CD4-positive, alpha-beta T cell (primary cell): ENCODE measurements around the gene RPN2. TPM values are rescaled to one million over a fixed set of nuclear protein-coding genes. Genes with fewer than 3 reads are reported as not detected.

Experiments
- ATAC-seq: fragments of 200-7000 bp; cut with Tn5 transposase; one replicate; pipeline ENCODE4 v1.10.0; 2022; ENCODE audit warnings: mild to moderate bottlenecking; ENCODE audit not compliant: poor library complexity
- CTCF ChIA-PET: fragments of 350-600 bp; sonication (Branson Sonifier 250); formaldehyde crosslinking; loops from one replicate; lab custom pipeline; 2021; ENCODE audit warnings: antibody characterized with exemption, inconsistent platforms; lab: Charles Lee
- POLR2A ChIA-PET: fragments of 350-600 bp; sonication (Branson Sonifier 250); formaldehyde crosslinking; loops from one replicate; lab custom pipeline; 2021; ENCODE audit warnings: antibody characterized with exemption, inconsistent platforms; lab: Charles Lee
- DNase-seq, 14 experiments: peaks; one replicate each; pipeline ENCODE4 v3.0.0-alpha.2; 2013 to 2020; ENCODE audit warnings: mixed read lengths in 2 of 14
- H3K27ac ChIP-seq, 2 donors: one replicate each; pipeline versions ENCODE4 v1.5.1 to v1.7.0; 2013; ENCODE audit warnings: low read length in 2 of 2, low read depth in 1 of 2, mild to moderate bottlenecking in 1 of 2
- H3K27me3 ChIP-seq, 2 experiments: 1 replicate in 1 of 2; 2 replicates in 1 of 2; pipeline versions ENCODE4 v1.6.1 to v1.7.0; 2013; ENCODE audit warnings: low read length in 2 of 2, control low read depth in 1 of 2, mild to moderate bottlenecking in 1 of 2, moderate library complexity in 1 of 2; ENCODE audit not compliant: insufficient read depth in 2 of 2, control insufficient read depth in 1 of 2
- H3K36me3 ChIP-seq: one replicate; pipeline ENCODE4 v1.6.1; 2013; ENCODE audit warnings: low read length, control low read depth; ENCODE audit not compliant: insufficient read depth
- H3K4me1 ChIP-seq: one replicate; pipeline ENCODE4 v1.6.1; 2013; ENCODE audit warnings: low read length, control low read depth; ENCODE audit not compliant: insufficient read depth
- H3K4me3 ChIP-seq: one replicate; pipeline ENCODE4 v1.5.1; 2013; ENCODE audit warnings: mild to moderate bottlenecking, low read length, moderate library complexity
- H3K9me3 ChIP-seq, 2 experiments: 1 replicate in 1 of 2; 2 replicates in 1 of 2; pipeline versions ENCODE4 v1.6.1 to v1.7.0; 2013; ENCODE audit warnings: low read length in 2 of 2, mild to moderate bottlenecking in 2 of 2, control low read depth in 1 of 2, moderate library complexity in 1 of 2; ENCODE audit not compliant: control insufficient read depth in 1 of 2, insufficient read depth in 1 of 2
- H3K27ac Mint-ChIP-seq: one replicate; pipeline ENCODE4 v1.8.0; 2020; ENCODE audit warnings: mixed read lengths
- H3K27me3 Mint-ChIP-seq: one replicate; pipeline ENCODE4 v1.8.0; 2021; ENCODE audit warnings: mixed read lengths
- H3K36me3 Mint-ChIP-seq: one replicate; pipeline ENCODE4 v1.8.0; 2021; ENCODE audit warnings: low read depth, mixed read lengths
- H3K4me1 Mint-ChIP-seq: one replicate; pipeline ENCODE4 v1.8.0; 2021; ENCODE audit warnings: low read depth, mixed read lengths
- H3K4me3 Mint-ChIP-seq: one replicate; pipeline ENCODE4 v1.8.0; 2020; ENCODE audit warnings: mild to moderate bottlenecking, mixed read lengths
- H3K9me3 Mint-ChIP-seq: one replicate; pipeline ENCODE4 v1.8.0; 2020; ENCODE audit warnings: mixed read lengths
- intact Hi-C, 2 experiments: fragments of 100-400 bp; cut with DNase I in 1 of 2; cut with micrococcal nuclease in 1 of 2; formaldehyde crosslinking; loops; one replicate each; pipeline versions ENCODE4 v1.15.1 to v1.9.0; 2023 to 2025; cut with DNase I, micrococcal nuclease
- total RNA-seq, 174 experiments: library from RNA in 2 of 174; stranded (reverse) in 2 of 174; gene quantifications; one replicate each; pipeline ENCODE4 v1.2.3 and lab custom pipeline; 2021 to 2026
- TF ChIP-seq, protein P1 (sequence below): fragments of 200-600 bp; IDR thresholded peaks from one replicate; pipeline ENCODE4 v1.8.0; 2022; ENCODE audit warnings: antibody characterized with exemption, mild to moderate bottlenecking

Gene RPN2
- total RNA-seq, 2 experiments from 2014 or later, result 62.8 to 65.8 TPM

DNA sequence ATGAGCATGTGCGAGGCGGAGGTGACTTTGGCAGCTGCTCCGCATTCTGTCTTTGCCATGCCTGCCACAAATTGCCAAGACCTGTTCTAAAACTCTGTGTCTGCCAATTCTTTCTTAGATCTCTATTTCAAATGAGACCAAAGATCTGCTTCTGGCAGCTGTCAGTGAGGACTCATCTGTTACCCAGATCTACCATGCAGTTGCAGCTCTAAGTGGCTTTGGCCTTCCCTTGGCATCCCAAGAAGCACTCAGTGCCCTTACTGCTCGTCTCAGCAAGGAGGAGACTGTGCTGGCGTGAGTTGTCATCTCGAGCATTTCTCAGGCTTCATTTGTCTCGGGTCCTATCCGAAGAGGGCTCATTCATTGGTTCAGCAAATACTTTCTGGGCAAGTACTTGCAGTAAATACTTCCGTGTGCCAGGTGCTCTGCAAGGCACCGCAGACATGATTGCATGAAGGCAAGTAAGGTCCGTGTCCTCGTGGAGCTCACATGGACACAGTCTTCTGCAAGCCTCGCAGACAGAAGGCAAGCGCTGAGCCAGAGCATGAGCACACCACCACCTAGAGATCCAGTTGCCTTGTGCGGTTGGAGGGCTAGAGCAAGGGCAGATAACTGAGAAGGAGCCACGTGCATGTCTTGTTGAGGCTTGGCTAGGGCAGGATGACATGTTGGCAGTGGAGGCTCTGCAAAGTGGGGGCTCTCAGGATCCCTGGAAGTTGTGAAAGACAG lies 20.0 kb downstream of the RPN2 start:
- H3K4me3 ChIP-seq, result no peak overlapping the region
- Mint-ChIP-seq H3K9me3 (no peaks in the 10 kb centered on the region), H3K27ac (no peak overlapping the region), H3K4me3 (no peak overlapping the region), H3K27me3 (no peaks in the 10 kb centered on the region), H3K4me1 (peaks cover 47% of the 10 kb centered on the region), H3K36me3 (peaks cover 80% of the 10 kb centered on the region)
- ChIA-PET CTCF (no interaction called here), POLR2A (no interaction called here)
- TF ChIP-seq, protein P1, sequence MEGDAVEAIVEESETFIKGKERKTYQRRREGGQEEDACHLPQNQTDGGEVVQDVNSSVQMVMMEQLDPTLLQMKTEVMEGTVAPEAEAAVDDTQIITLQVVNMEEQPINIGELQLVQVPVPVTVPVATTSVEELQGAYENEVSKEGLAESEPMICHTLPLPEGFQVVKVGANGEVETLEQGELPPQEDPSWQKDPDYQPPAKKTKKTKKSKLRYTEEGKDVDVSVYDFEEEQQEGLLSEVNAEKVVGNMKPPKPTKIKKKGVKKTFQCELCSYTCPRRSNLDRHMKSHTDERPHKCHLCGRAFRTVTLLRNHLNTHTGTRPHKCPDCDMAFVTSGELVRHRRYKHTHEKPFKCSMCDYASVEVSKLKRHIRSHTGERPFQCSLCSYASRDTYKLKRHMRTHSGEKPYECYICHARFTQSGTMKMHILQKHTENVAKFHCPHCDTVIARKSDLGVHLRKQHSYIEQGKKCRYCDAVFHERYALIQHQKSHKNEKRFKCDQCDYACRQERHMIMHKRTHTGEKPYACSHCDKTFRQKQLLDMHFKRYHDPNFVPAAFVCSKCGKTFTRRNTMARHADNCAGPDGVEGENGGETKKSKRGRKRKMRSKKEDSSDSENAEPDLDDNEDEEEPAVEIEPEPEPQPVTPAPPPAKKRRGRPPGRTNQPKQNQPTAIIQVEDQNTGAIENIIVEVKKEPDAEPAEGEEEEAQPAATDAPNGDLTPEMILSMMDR, result no peak
- H3K4me1 ChIP-seq, result peaks cover 28% of the 10 kb centered on the region
- intact Hi-C loops, result loop anchor here in 1 of 2 experiments (5.0 kb wide), 1 partner anchor 88 kb away; the partner anchor contains the start of gene MANBAL
- peaks cover 73% of the 10 kb centered on the region for H3K36me3 ChIP-seq
- no peak overlapping the region for H3K27ac ChIP-seq
- no peaks in the 10 kb centered on the region for H3K27me3 ChIP-seq
- H3K9me3 ChIP-seq, result no peaks in the 10 kb centered on the region
- no peak for DNase-seq
- no peak for ATAC-seq

- H3K9me3 Mint-ChIP-seq, result no peaks in the 10 kb centered on the region
- H3K4me1 Mint-ChIP-seq, result peaks cover 34% of the 10 kb centered on the region
- ATAC-seq, result no peak
- Histone ChIP-seq H3K4me1 (peaks cover 15% of the 10 kb centered on the region), H3K4me3 (no peak overlapping the region), H3K27me3 (no peaks in the 10 kb centered on the region), H3K36me3 (peaks cover 86% of the 10 kb centered on the region), H3K9me3 (no peaks in the 10 kb centered on the region), H3K27ac (no peak overlapping the region)
- H3K4me3 Mint-ChIP-seq, result no peak overlapping the region
- H3K36me3 Mint-ChIP-seq, result peaks cover 86% of the 10 kb centered on the region
- TF ChIP-seq, protein P1, result no peak
- no peak for DNase-seq
- CTCF ChIA-PET, result interaction anchor here (0.6 to 1.6 kb wide), 2 partner anchors 10 to 22 kb away, joined by 3 read pairs; no protein-coding TSS in a partner anchor
- no peak overlapping the region for H3K27ac Mint-ChIP-seq
- POLR2A ChIA-PET, result no interaction called here
- intact Hi-C loops, result no loop called here
- H3K27me3 Mint-ChIP-seq, result no peaks in the 10 kb centered on the region
Measured at GRCh38 chr20:37200376-37200775, 21.2 kb downstream of the RPN2 start.

DNA sequence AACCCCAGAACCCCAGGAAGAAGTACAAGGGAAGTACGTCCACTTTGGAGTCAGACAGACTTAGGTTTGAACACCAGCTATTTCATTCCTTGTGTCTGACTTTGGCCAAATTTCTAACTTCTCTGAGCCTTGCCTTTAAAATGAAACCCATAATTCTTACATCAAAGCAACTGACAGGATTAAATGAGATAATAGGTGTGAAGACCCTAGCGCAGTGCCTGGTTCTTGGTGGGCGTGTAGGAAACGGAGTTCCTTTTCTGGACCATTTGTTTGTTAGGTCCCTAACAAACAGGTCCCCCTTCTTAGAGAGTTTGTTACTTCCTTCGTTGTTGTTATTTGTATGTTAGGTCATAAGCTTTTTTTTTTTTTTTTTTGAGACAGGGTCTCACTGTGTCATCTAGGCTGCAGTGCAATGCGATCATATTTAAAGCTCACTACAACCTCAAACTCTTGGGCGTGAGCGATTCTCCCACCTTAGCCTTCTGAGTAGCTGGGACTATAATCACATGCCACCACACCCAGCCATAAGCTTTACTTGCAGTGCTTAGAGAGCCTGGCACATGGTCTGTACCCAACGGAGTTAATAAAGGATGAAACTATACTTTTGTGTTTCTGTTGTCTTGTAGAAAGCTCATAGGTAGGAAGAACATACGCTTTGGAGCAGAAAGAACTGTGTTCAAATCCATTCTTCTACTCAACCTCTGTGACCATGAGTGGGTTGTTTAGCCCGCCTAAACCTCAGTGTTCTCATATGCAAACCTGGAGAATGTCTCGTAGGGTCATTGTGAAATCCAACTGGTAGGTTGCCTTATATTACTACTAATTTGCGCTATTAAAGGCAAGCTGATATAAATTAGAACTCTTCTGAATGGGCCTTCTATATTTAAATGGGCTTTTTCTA lies 22.0 kb downstream of the RPN2 start:
- Mint-ChIP-seq H3K9me3 (no peaks in the 10 kb centered on the region), H3K4me3 (no peak overlapping the region), H3K4me1 (peaks cover 29% of the 10 kb centered on the region), H3K27me3 (no peaks in the 10 kb centered on the region), H3K27ac (no peak overlapping the region), H3K36me3 (peaks cover 89% of the 10 kb centered on the region)
- ChIA-PET POLR2A (no interaction called here), CTCF (interaction anchor here (0.6 to 1.6 kb wide), 4 partner anchors 9 to 23 kb away, joined by 3 to 4 read pairs (median 3); no protein-coding TSS in a partner anchor)
- DNase-seq (no peak), ATAC-seq (no peak)
- Histone ChIP-seq H3K27ac (no peak overlapping the region), H3K27me3 (no peaks in the 10 kb centered on the region), H3K36me3 (peaks cover 94% of the 10 kb centered on the region), H3K9me3 (no peaks in the 10 kb centered on the region), H3K4me1 (peaks cover 9% of the 10 kb centered on the region), H3K4me3 (no peak overlapping the region)
- intact Hi-C loops, result no loop called here
- TF ChIP-seq, protein P1, result no peak
